ACC112 (cell line): Measurements from ENCODE around the gene TECPR1.

ENCODE experiments used
- H2AFZ ChIP-seq: fragments of 200-600 bp; sonication (generic); one replicate; pipeline ENCODE4 v1.6.0; 2017; ENCODE audit warnings: antibody characterized with exemption, low read length; ENCODE audit not compliant: unreplicated experiment
- H3K27ac ChIP-seq: fragments of 200-600 bp; sonication (generic); 2 replicates; pipeline ENCODE4 v1.5.1; 2014; ENCODE audit warnings: low read depth, mild to moderate bottlenecking, antibody characterized with exemption, low read length, moderate library complexity
- H3K27me3 ChIP-seq: fragments of 200-600 bp; sonication (generic); 2 replicates; pipeline ENCODE4 v1.6.1; 2014; ENCODE audit warnings: mild to moderate bottlenecking, antibody characterized with exemption, low read length, moderate library complexity, mixed read lengths; ENCODE audit not compliant: insufficient read depth
- H3K36me3 ChIP-seq: fragments of 200-600 bp; sonication (generic); 2 replicates; pipeline ENCODE4 v1.6.1; 2016; ENCODE audit warnings: mild to moderate bottlenecking, antibody characterized with exemption, low read length, moderate library complexity, mixed read lengths; ENCODE audit not compliant: insufficient read depth
- H3K4me1 ChIP-seq: fragments of 200-600 bp; sonication (generic); one replicate; pipeline ENCODE4 v1.6.1; 2016; ENCODE audit warnings: low read length, mixed read lengths; ENCODE audit not compliant: insufficient read depth, unreplicated experiment, control insufficient read depth
- H3K4me3 ChIP-seq: fragments of 200-600 bp; sonication (generic); 2 replicates; pipeline ENCODE4 v1.5.1; 2014; ENCODE audit warnings: mild to moderate bottlenecking, low read depth, low read length
- H3K79me2 ChIP-seq: fragments of 200-600 bp; sonication (generic); one replicate; pipeline ENCODE4 v1.6.0; 2016; ENCODE audit warnings: low read length; ENCODE audit not compliant: control insufficient read depth, unreplicated experiment, insufficient read depth

Gene TECPR1

DNA sequence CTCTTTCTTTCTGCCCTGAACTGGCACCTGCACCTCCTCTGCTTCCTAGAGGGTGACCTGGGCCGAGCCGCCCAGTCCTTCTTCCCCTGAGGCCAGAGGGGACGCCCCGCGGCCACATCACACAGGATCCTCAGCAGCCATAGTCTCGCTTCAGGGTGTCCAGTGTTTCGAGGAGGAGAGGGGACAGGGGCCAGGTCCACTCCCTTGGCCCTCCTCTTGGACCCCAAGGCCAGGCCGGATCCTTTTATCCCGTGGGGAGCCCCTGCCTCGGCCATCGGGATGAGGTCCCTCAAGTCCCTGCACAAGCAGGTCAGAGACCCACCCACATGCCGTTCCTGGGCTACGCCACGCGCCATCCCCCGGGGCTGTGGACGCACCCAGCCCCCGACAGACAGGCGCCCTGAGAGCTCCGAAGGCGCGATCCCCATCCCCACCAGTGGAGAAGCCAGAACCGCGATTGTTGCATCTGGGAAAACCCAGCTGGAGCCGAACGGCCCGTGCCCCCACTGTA lies 37.2 kb downstream of the TECPR1 start:
- Histone ChIP-seq H3K4me3 (no peak overlapping the region), H3K27me3 (no peaks in the 10 kb centered on the region), H3K4me1 (no peaks in the 10 kb centered on the region), H3K79me2 (no peaks in the 10 kb centered on the region), H3K36me3 (no peaks in the 10 kb centered on the region), H2AFZ (no peak overlapping the region), H3K27ac (no peak overlapping the region)

DNA sequence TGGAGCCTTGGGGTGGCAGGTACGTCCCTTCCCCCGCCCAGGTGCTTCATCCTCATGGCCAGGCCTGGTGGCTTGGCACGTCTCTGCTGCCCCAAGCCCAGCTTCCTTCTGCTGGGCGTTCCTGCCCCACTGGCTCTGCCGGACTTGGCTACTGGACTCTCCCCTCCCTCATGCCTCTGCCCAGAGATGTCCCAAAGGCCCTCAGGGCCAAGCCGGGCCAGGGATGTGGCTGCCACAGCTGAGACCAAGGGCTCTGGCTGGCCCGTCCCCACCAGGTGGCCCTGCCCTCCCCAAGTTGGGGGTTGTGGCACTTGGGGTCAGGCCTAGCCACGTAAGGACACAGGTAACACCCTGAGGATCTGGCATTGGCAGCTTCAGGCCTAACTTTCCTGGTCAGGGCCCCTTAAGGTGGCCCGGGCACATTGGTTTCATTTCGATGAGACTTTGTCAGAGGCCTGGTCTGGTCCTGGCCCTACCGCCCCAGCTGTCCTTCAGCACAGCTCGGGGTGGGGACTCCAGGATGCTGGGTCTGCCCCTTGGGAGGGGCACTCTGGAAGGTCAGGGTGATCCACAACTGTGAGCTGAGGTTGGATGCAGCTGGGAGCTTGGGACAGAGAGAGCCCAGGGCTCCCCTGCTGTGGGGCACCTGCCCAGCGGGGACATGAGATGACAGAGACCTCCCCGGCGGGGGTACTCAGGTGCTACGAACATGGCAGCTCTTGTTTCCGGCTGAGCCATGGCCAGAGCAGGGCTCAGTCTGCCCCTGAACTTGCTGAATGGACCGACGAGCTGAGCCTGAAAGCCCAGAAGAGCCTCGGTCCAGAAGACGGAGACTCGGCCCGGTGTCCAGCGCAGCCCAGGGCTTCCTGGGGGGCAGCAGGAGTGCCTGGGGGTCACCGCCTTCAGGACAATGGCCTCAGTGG lies 37.9 kb downstream of the TECPR1 start:
- Histone ChIP-seq H3K27me3 (no peaks in the 10 kb centered on the region), H3K79me2 (no peaks in the 10 kb centered on the region), H2AFZ (no peak overlapping the region), H3K36me3 (no peaks in the 10 kb centered on the region), H3K27ac (no peak overlapping the region), H3K4me3 (no peak overlapping the region), H3K4me1 (no peaks in the 10 kb centered on the region)

DNA sequence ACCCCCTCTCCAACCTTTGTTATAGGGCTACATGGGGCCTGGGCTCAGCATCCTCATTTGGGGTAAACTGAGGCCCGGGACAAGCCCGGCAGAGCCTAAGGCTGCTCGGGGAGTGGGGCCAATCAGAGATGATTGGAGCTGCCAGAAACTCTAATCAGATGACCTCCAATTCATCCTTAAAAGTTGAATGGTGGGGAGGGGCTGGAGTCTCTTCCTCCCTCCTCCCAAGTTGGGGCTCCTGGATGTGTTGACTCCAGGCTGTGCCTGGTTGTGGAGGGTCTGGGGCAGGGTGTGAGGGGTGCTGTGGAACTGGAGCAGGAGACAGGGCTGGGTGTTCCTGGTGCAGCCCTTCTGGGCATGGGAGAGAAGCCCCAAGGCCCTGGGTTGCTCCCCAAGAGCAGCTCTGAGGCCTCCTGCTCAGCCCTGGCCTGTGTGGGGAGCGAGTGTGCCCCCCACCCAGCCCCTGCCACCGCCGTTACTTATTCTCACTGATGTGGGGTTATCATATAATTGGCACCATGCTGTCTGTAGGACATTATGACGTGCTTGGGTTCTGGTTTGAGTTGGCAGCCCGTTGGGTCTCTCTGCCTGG lies 38.6 kb downstream of the TECPR1 start:
- Histone ChIP-seq H2AFZ (no peak overlapping the region), H3K27me3 (no peaks in the 10 kb centered on the region), H3K36me3 (no peaks in the 10 kb centered on the region), H3K79me2 (no peaks in the 10 kb centered on the region), H3K27ac (no peak overlapping the region), H3K4me3 (no peak overlapping the region), H3K4me1 (no peaks in the 10 kb centered on the region)

DNA sequence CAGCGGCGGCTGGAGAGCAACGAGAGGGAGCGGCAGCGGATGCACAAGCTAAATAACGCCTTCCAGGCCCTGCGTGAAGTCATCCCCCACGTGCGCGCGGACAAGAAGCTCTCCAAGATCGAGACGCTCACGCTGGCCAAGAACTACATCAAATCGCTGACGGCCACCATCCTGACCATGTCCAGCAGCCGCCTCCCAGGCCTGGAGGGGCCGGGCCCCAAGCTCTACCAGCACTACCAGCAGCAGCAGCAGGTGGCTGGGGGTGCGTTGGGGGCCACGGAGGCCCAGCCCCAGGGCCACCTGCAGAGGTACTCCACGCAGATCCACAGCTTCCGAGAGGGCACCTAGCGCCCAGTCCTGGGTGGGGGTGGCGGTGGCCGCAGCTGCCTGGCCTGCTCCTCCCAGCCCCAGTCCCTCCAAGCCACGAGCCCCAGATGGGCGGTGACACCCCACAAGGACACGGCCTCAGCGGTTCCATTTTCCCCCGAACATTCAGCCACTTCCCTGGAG lies 39.4 kb downstream of the TECPR1 start:
- no peaks in the 10 kb centered on the region for H3K79me2 ChIP-seq
- no peak overlapping the region for H2AFZ ChIP-seq
- no peaks in the 10 kb centered on the region for H3K36me3 ChIP-seq
- H3K4me3 ChIP-seq = no peak overlapping the region
- no peaks in the 10 kb centered on the region for H3K27me3 ChIP-seq
- H3K4me1 ChIP-seq = no peaks in the 10 kb centered on the region
- H3K27ac ChIP-seq = no peak overlapping the region

DNA sequence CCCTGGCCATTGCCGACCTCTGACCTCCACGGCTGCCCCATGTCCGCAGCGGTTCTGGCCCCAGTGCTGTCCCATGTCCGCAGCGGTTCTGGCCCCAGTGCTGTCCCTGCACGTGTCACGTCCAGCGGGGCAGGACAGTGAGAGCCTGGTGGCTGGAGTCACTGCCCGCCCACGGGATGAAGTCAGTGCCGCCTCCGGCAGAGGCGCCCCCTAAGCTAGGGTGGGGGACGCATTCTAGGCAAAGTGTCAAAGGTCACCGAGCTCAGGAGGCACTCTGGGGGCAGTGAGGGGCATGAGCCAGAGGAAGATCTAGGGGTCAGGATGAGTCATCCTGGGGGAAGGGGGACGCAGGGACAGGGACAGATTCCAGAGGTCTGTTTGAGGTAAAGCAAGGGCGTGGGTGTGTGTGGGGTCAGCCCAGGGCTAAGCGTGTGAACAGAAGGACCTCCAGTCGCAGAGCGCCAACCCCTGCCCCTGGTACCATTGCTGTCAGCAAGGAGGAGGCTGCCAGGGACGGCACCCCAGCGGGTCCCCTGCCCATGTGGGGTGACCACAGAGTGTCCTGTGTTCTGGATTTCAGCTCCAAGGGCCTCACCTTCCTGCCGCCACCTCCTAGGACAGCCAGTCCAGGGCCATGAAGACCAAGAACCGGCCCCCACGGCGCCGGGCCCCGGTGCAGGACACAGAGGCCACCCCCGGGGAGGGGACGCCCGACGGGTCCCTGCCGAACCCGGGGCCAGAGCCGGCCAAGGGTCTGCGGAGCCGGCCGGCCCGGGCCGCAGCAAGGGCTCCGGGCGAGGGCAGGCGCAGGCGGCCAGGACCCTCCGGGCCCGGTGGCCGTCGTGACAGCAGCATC lies 40.1 kb downstream of the TECPR1 start:
- no peak overlapping the region for H3K4me3 ChIP-seq

DNA sequence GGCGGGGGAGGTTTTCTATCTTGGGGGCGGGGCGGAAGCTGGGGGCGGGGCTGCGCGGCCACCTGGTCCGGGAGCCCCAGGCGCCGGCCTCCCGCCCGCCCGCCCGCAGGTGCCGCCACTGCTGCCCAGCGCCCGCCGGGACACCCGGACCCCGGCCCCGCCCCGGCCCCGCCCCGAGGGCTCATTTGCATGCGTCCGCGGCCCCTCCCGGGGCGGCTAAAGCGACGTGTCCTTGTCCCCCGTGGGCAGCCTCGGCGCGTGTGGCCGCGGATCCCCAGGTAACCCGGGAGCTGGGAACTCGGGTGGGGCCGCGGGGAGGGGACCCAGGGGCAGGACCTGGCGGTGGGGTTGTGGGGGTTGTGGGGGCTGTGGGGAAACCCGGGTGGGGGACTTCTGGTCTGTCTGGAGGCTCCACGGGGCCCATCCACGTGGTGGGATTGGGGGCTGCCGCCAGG lies 40.8 kb downstream of the TECPR1 start, which contains the start of gene BHLHA15:
Gene BHLHA15, plus strand, starts transcription at position 219 of the 455 bp plus-strand sequence. CDS start 871 bp downstream, outside the sequence.
- H3K79me2 ChIP-seq = no peaks in the 10 kb centered on the region
- no peak within 1 kb of the TSS for H2AFZ ChIP-seq
- H3K27me3 ChIP-seq = no peaks in the 10 kb centered on the region
- no peaks in the 10 kb centered on the region for H3K36me3 ChIP-seq
- no peak within 1 kb of the TSS for H3K27ac ChIP-seq
- 0 out of 2 replicates have a peak within 1 kb of the TSS, but pooled peaks have one; percentile 25 for H3K4me3 ChIP-seq
- no peaks in the 10 kb centered on the region for H3K4me1 ChIP-seq

More for the DNA sequence above, 40.1 kb downstream of the TECPR1 start:
- Histone ChIP-seq H3K79me2 (no peaks in the 10 kb centered on the region), H3K27me3 (no peaks in the 10 kb centered on the region), H3K36me3 (no peaks in the 10 kb centered on the region), H2AFZ (no peak overlapping the region), H3K27ac (no peak overlapping the region), H3K4me1 (no peaks in the 10 kb centered on the region)

DNA sequence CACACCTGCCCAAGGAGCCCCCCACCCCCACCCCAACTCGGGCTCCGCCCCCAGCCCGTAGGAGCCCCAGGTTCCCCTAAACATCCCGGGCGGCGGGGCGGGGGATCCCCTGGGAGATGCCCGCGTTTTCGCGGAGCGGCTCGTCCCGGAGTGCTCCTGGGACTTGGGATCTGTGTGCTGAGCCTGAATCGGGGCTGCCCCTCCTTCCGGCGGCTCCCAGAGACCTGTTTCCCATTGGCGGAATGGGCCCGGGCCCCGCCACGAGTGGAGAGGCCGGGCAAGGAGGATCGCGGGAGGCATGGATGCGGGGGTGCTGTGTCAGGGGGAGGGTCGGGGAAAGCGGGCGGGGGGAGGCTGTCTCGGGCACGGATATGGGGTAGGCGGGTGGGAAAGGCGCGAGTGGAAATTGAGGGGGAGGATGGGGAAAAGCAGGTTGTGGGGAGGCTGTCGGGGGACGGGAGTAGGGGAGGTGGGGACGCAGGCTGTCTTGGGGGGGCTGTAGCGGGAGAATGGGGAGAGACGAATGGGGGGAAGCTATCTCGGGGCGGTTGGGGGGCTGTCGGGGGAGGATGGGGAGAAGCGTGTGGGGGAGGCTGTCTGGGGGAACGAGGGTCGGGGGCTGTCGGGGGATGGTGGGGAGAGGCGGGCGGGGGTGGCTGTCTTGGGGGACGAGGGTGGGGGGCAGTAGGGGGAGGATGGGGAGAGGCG lies 41.4 kb downstream of the TECPR1 start:
- Histone ChIP-seq H3K27ac (no peak overlapping the region), H3K4me1 (no peaks in the 10 kb centered on the region), H3K79me2 (no peaks in the 10 kb centered on the region)

DNA sequence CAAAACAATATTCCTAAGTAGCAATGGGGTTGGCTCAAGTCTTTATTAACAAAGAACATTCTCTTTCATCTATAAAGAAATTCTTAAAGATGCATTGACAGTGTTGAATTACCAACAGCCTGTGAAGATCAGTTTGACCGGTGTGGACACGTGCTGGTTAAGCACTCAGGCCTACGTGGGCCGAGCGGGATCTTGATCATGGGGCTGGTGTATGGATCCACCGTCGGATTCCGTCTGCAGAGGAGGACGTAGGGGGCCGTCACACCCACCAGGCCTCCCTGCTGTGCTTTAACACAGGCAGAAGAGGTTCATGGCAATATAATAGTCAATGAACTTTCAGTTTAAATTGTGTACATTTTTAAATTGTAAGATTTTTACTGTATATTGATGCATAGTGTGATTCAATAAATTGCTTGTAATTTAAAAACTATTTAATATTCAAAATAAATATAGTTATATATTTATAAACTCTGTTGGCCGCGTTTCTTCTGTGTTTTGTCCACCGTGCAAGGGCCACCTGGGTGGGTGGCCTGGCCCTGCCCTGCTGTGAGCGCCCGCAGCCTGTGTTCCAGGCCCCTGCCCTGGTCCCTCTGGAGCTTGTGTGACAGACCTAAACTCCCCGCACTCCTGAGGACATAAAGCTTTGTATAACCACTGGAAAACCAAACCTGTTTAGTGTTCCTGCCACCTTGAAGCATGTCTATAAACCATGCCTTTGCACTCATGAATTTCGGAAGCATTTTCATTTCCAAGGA lies 42.7 kb downstream of the TECPR1 start:
- Histone ChIP-seq H3K36me3 (no peaks in the 10 kb centered on the region), H3K27me3 (no peaks in the 10 kb centered on the region), H2AFZ (no peak overlapping the region), H3K79me2 (no peaks in the 10 kb centered on the region), H3K4me3 (no peak overlapping the region), H3K4me1 (no peaks in the 10 kb centered on the region), H3K27ac (no peak overlapping the region)

More for the DNA sequence above, 41.4 kb downstream of the TECPR1 start:
- H2AFZ ChIP-seq = no peak overlapping the region
- no peaks in the 10 kb centered on the region for H3K36me3 ChIP-seq
- H3K27me3 ChIP-seq = no peaks in the 10 kb centered on the region
- 0 out of 2 replicates have a peak overlapping the region, but pooled peaks have one; percentile 25 for H3K4me3 ChIP-seq
